GM23338 (cell line): Measurements from ENCODE around the gene TAGLN2. TPM values are rescaled to one million over a fixed set of nuclear protein-coding genes. Genes with fewer than 3 reads are reported as not detected.

Source experiments
- ATAC-seq: fragments of 200-7000 bp; cut with Tn5 transposase; 3 replicates; pipeline ENCODE4 v1.9.1; 2020
- DNase-seq: peaks from one replicate; pipeline ENCODE4 v3.0.0-alpha.2; 2015; ENCODE audit warnings: low spot score
- H2AFZ ChIP-seq: fragments of 200-600 bp; sonication (generic); 2 replicates; pipeline ENCODE4 v1.8.0; 2016; ENCODE audit warnings: antibody characterized with exemption, mild to moderate bottlenecking, moderate library complexity
- H3F3A ChIP-seq: fragments of 200-600 bp; sonication (generic); replicated peaks from 2 replicates; pipeline ENCODE4 v1.8.0; 2017; ENCODE audit warnings: antibody characterized with exemption, mixed run types, low read depth
- H3K27ac ChIP-seq: fragments of 200-600 bp; sonication (generic); 2 replicates; pipeline ENCODE4 v1.6.1; 2016; ENCODE audit warnings: low read depth
- H3K27me3 ChIP-seq: fragments of 200-600 bp; sonication (generic); 2 replicates; pipeline ENCODE4 v1.8.0; 2016; ENCODE audit warnings: mild to moderate bottlenecking, mixed run types, moderate library complexity; ENCODE audit not compliant: insufficient read depth
- H3K36me3 ChIP-seq: fragments of 200-600 bp; sonication (generic); 2 replicates; pipeline ENCODE4 v1.8.0; 2016; ENCODE audit warnings: mild to moderate bottlenecking; ENCODE audit not compliant: insufficient read depth
- H3K4me1 ChIP-seq: fragments of 200-600 bp; sonication (generic); 2 replicates; pipeline ENCODE4 v1.8.0; 2016; ENCODE audit warnings: mild to moderate bottlenecking, moderate library complexity; ENCODE audit not compliant: insufficient read depth
- H3K4me2 ChIP-seq: fragments of 200-600 bp; sonication (generic); 2 replicates; pipeline ENCODE4 v1.7.1; 2017; ENCODE audit warnings: mixed run types
- H3K4me3 ChIP-seq: fragments of 200-600 bp; sonication (generic); 2 replicates; pipeline ENCODE4 v1.6.1; 2016; ENCODE audit warnings: mixed run types
- H3K79me2 ChIP-seq: fragments of 200-600 bp; sonication (generic); replicated peaks from 2 replicates; pipeline ENCODE4 v1.8.0; 2017; ENCODE audit warnings: mild to moderate bottlenecking; ENCODE audit not compliant: insufficient read depth
- H3K9me2 ChIP-seq: fragments of 200-600 bp; sonication (generic); 2 replicates; pipeline ENCODE4 v1.8.0; 2017; ENCODE audit not compliant: insufficient read depth
- H4K20me1 ChIP-seq: fragments of 200-600 bp; sonication (generic); replicated peaks from 2 replicates; pipeline ENCODE4 v1.8.0; 2017; ENCODE audit warnings: mild to moderate bottlenecking; ENCODE audit not compliant: insufficient read depth
- H3K27ac Mint-ChIP-seq: 2 replicates; pipeline ENCODE4 v1.8.0; 2020; ENCODE audit warnings: inconsistent platforms, mild to moderate bottlenecking, moderate library complexity, mixed read lengths
- H3K27me3 Mint-ChIP-seq: 3 replicates; pipeline ENCODE4 v1.8.0; 2022; ENCODE audit warnings: low read depth, mild to moderate bottlenecking, moderate library complexity, mixed read lengths, inconsistent platforms; ENCODE audit not compliant: insufficient read depth, poor library complexity
- H3K36me3 Mint-ChIP-seq: 3 replicates; pipeline ENCODE4 v1.8.0; 2021; ENCODE audit warnings: low read depth, mild to moderate bottlenecking, inconsistent platforms, moderate library complexity, mixed read lengths
- H3K4me1 Mint-ChIP-seq: 3 replicates; pipeline ENCODE4 v1.8.0; 2020; ENCODE audit warnings: mild to moderate bottlenecking, inconsistent platforms, mixed read lengths
- H3K4me3 Mint-ChIP-seq: 3 replicates; pipeline ENCODE4 v1.8.0; 2021; ENCODE audit warnings: moderate library complexity, mild to moderate bottlenecking, inconsistent platforms, mixed read lengths
- H3K9me3 Mint-ChIP-seq: 3 replicates; pipeline ENCODE4 v1.8.0; 2020; ENCODE audit warnings: moderate library complexity, mild to moderate bottlenecking, inconsistent platforms, mixed read lengths
- CREB1 ChIP-seq: fragments of 250-450 bp; sonication (Bioruptor Pico); IDR thresholded peaks from 2 replicates; pipeline ENCODE4 v1.5.0; 2020; ENCODE audit warnings: low read depth, mild to moderate bottlenecking, moderate library complexity
- CTCF ChIP-seq, 2 experiments: fragments of 200-600 bp in 1 of 2; sonication (generic) in 1 of 2; conservative IDR thresholded peaks; 2 replicates each; pipeline versions ENCODE4 v1.5.1 to v1.6.1; 2016 to 2017; ENCODE audit warnings: antibody characterized with exemption in 2 of 2, low read depth in 2 of 2, mild to moderate bottlenecking in 2 of 2, moderate library complexity in 1 of 2
- EZH2phosphoT487 ChIP-seq: fragments of 200-600 bp; sonication (generic); IDR thresholded peaks from one replicate; pipeline ENCODE4 v1.8.1; 2018; ENCODE audit warnings: antibody characterized with exemption; ENCODE audit not compliant: unreplicated experiment
- JUNB ChIP-seq: IDR thresholded peaks from one replicate; pipeline ENCODE4 v1.6.1; 2016; ENCODE audit warnings: antibody characterized with exemption; ENCODE audit not compliant: unreplicated experiment
- NANOG ChIP-seq: IDR thresholded peaks from 2 replicates; pipeline ENCODE4 v1.6.1; 2016; ENCODE audit warnings: antibody characterized with exemption, borderline replicate concordance
- POLR2AphosphoS5 ChIP-seq: IDR thresholded peaks from 2 replicates; pipeline ENCODE4 v1.6.1; 2016; ENCODE audit warnings: antibody characterized with exemption, low read depth
- REST ChIP-seq: IDR thresholded peaks from one replicate; pipeline ENCODE4 v1.6.1; 2018; ENCODE audit warnings: antibody characterized with exemption; ENCODE audit not compliant: unreplicated experiment
- ZNF114 ChIP-seq: fragments of 250-450 bp; sonication (Bioruptor Pico); IDR thresholded peaks from 2 replicates; pipeline ENCODE4 v1.5.0; 2020; ENCODE audit warnings: mild to moderate bottlenecking, moderate library complexity
- ZNF331 ChIP-seq: fragments of 250-450 bp; sonication (Bioruptor Pico); IDR thresholded peaks from 2 replicates; pipeline ENCODE4 v1.5.0; 2020; ENCODE audit warnings: low read depth, mild to moderate bottlenecking, moderate library complexity
- polyA plus RNA-seq: library from polyadenylated mRNA; unstranded; fragments of >200 nt; fragmentation: Nextera tagmentation; extraction: Ambion mirVana; gene quantifications from 2 replicates; pipeline ENCODE4 v1.2.1, GENCODE V29; 2016
- total RNA-seq: library from RNA; depleted of rRNA; stranded (reverse); fragments of >200 nt; shearing (Covaris generic); gene quantifications from 2 replicates; pipeline ENCODE4 v1.2.3, GENCODE V29; 2014
- TF ChIP-seq, protein P1 (sequence below): IDR thresholded peaks from 2 replicates; pipeline ENCODE4 v1.6.1; 2016; ENCODE audit warnings: antibody characterized with exemption

TAGLN2 gene
- total and polyA plus RNA-seq, 2 experiments from 2014 or later, result 58.2 to 60.1 TPM

DNA sequence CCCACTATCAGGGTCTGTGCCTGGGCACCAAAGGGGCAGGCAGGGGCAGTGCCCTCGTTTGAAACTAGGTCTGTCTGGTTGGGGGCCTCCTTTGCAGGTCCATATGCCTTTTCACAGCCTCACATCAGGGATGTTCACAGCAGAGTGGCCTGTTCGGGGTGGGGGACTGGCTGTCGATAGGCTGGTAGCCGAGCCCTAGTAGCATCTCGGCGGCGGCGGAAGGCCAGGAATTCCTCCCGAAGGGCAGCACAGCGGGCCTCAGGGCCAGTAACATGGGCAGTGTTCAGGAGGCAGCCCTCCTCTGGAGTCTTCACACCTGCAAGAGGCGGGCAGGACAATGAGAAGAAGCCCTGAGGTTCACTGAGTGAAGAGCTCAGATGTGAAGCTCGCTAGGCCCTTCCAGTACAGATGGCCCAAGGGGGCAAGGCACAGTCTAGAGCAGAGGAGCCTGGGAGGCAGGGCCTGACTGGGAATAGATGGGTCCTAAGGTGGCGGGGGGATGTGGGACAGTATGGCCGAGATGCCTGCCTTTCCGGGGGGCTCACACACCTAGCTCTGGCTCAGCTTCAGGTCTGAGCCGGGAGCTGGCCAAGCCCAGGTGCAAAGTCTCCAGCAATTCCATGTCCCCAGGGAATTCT lies 2.0 kb upstream of the TAGLN2 start:
- ATAC-seq (no peak), DNase-seq (no peak)
- H3K27ac Mint-ChIP-seq, result no peak overlapping the region
- TF ChIP-seq CTCF (conservative IDR thresholded peaks at IDR 0.05; ENCODE audit: low read depth in 2 of 2) (no peak), ZNF114 (CRISPR knock-in tag) (no peak), NANOG (no peak), EZH2phosphoT487 (no peak), ZNF331 (CRISPR knock-in tag) (no peak), JUNB (no peak)
- H2AFZ ChIP-seq, result no peak overlapping the region
- no peaks in the 10 kb centered on the region for H3K36me3 ChIP-seq
- no peak overlapping the region for H3K4me3 ChIP-seq
- no peak overlapping the region for H3K4me3 Mint-ChIP-seq
- no peak overlapping the region for H3K4me2 ChIP-seq
- H3K9me2 ChIP-seq, result no peaks in the 10 kb centered on the region
- H3K27ac ChIP-seq, result no peak overlapping the region
- peaks cover 17% of the 10 kb centered on the region for H3K27me3 Mint-ChIP-seq
- no peaks in the 10 kb centered on the region; the same call in 2 of the 3 replicates for H3K9me3 Mint-ChIP-seq
- no peaks in the 10 kb centered on the region; the same call in 1 of the 2 replicates for H4K20me1 ChIP-seq
- H3F3A ChIP-seq, result no peaks in the 10 kb centered on the region; the same call in 1 of the 2 replicates
- peaks cover 31% of the 10 kb centered on the region for H3K36me3 Mint-ChIP-seq
- H3K27me3 ChIP-seq, result peaks cover 20% of the 10 kb centered on the region
- peaks cover 29% of the 10 kb centered on the region for H3K4me1 Mint-ChIP-seq
- no peaks in the 10 kb centered on the region; the same call in 1 of the 2 replicates for H3K79me2 ChIP-seq
- peaks cover 18% of the 10 kb centered on the region for H3K4me1 ChIP-seq

GRCh38 chr1:159925719-159926078 lies 392 bp upstream of the TAGLN2 start:
- H3K27me3 ChIP-seq, result peaks cover 20% of the 10 kb centered on the region
- H2AFZ ChIP-seq, result peak overlapping the region; percentile 94; the same call in 1 of the 2 replicates
- H4K20me1 ChIP-seq, result no peaks in the 10 kb centered on the region; the same call in 1 of the 2 replicates
- H3K4me1 ChIP-seq, result peaks cover 19% of the 10 kb centered on the region
- no peak overlapping the region for H3K27ac ChIP-seq
- Mint-ChIP-seq H3K9me3 (no peaks in the 10 kb centered on the region; the same call in 2 of the 3 replicates), H3K4me1 (peaks cover 36% of the 10 kb centered on the region), H3K4me3 (peak overlapping the region; percentile 88), H3K27me3 (peaks cover 17% of the 10 kb centered on the region), H3K36me3 (peaks cover 23% of the 10 kb centered on the region), H3K27ac (no peak overlapping the region)
- TF ChIP-seq JUNB (no peak), NANOG (no peak), REST (no peak), CTCF (conservative IDR thresholded peaks at IDR 0.05; ENCODE audit: low read depth in 2 of 2) (no peak), EZH2phosphoT487 (no peak), CREB1 (peak; percentile 28; the same call in 1 of the 2 replicates), POLR2AphosphoS5 (no peak)
- TF ChIP-seq, protein P1, sequence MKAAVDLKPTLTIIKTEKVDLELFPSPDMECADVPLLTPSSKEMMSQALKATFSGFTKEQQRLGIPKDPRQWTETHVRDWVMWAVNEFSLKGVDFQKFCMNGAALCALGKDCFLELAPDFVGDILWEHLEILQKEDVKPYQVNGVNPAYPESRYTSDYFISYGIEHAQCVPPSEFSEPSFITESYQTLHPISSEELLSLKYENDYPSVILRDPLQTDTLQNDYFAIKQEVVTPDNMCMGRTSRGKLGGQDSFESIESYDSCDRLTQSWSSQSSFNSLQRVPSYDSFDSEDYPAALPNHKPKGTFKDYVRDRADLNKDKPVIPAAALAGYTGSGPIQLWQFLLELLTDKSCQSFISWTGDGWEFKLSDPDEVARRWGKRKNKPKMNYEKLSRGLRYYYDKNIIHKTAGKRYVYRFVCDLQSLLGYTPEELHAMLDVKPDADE, result no peak
- peak overlapping the region; percentile 62 for H3K4me3 ChIP-seq
- H3K79me2 ChIP-seq, result no peaks in the 10 kb centered on the region; the same call in 1 of the 2 replicates
- no peaks in the 10 kb centered on the region for H3F3A ChIP-seq
- H3K9me2 ChIP-seq, result no peaks in the 10 kb centered on the region
- H3K4me2 ChIP-seq, result peak overlapping the region; percentile 80
- DNase-seq (no peak), ATAC-seq (peak; percentile 1; the same call in 2 of the 3 replicates)
- H3K36me3 ChIP-seq, result no peaks in the 10 kb centered on the region
